H1 (cell line): Measurements from ENCODE around the gene MUS81. TPM values are rescaled to one million over a fixed set of nuclear protein-coding genes. Genes with fewer than 3 reads are reported as not detected.

Source experiments
- CHD7 ChIP-seq: fragments of 300-600 bp; sonication (generic); IDR thresholded peaks from 2 replicates; pipeline ENCODE4 v1.7.1; 2012; ENCODE audit warnings: low read length, moderate library complexity, mild to moderate bottlenecking, inconsistent platforms; ENCODE audit not compliant: insufficient replicate concordance
- CTBP2 ChIP-seq: IDR thresholded peaks from 2 replicates; pipeline ENCODE4 v1.7.0; 2011; ENCODE audit warnings: borderline replicate concordance, mild to moderate bottlenecking, moderate library complexity, mixed read lengths, low read length; ENCODE audit not compliant: insufficient read depth, insufficient read length
- EZH2 ChIP-seq: fragments of 200-600 bp; sonication (generic); IDR thresholded peaks from 2 replicates; pipeline ENCODE4 v1.7.1; 2012; ENCODE audit warnings: low read depth, mild to moderate bottlenecking, moderate library complexity, low read length, inconsistent platforms; ENCODE audit not compliant: severe bottlenecking
- HDAC2 ChIP-seq, 2 experiments: fragments of 300-600 bp in 1 of 2; sonication (generic) in 1 of 2; IDR thresholded peaks; 2 replicates each; pipeline ENCODE4 v1.6.1; 2011 to 2012; ENCODE audit warnings: low read depth in 2 of 2, low read length in 2 of 2, mild to moderate bottlenecking in 2 of 2, moderate library complexity in 2 of 2, borderline replicate concordance in 1 of 2, inconsistent platforms in 1 of 2
- KDM4A ChIP-seq: IDR thresholded peaks from one replicate; pipeline ENCODE4 v1.7.1; 2012; ENCODE audit warnings: low read depth, mild to moderate bottlenecking, moderate library complexity, low read length, inconsistent platforms; ENCODE audit not compliant: severe bottlenecking
- POLR2A ChIP-seq, 2 experiments: IDR thresholded peaks; 1 replicate in 1 of 2; 2 replicates in 1 of 2; pipeline ENCODE4 v1.6.1; 2011; ENCODE audit warnings: low read depth in 2 of 2, low read length in 2 of 2, mild to moderate bottlenecking in 2 of 2; ENCODE audit errors: control extremely low read depth in 1 of 2
- POU5F1 ChIP-seq: IDR thresholded peaks from 2 replicates; pipeline ENCODE4 v1.6.1; 2011; ENCODE audit warnings: low read depth, mild to moderate bottlenecking, low read length, moderate library complexity
- RNF2 ChIP-seq: fragments of 200-900, 300-1000 bp; sonication (generic); IDR thresholded peaks from 2 replicates; pipeline ENCODE4 v1.7.1; 2016; ENCODE audit warnings: borderline replicate concordance, low read depth, mild to moderate bottlenecking, antibody characterized with exemption, low read length; ENCODE audit not compliant: poor library complexity, severe bottlenecking; ENCODE audit errors: missing control alignments
- SAP30 ChIP-seq: fragments of 300-600 bp; sonication (generic); IDR thresholded peaks from 2 replicates; pipeline ENCODE4 v1.7.1; 2012; ENCODE audit warnings: low read length, moderate library complexity, mild to moderate bottlenecking, inconsistent platforms; ENCODE audit not compliant: insufficient read depth, insufficient replicate concordance
- YY1 ChIP-seq: IDR thresholded peaks from 2 replicates; pipeline ENCODE4 v1.6.1; 2011; ENCODE audit warnings: low read depth, mild to moderate bottlenecking, low read length
- polyA plus RNA-seq, 7 experiments: library from polyadenylated mRNA; depleted of rRNA in 3 of 7; stranded (reverse) in 5 of 7; unstranded in 2 of 7; fragments of >200 nt in 5 of 7; fragments of 200-250 nt in 2 of 7; gene quantifications; 1 replicate in 5 of 7; 2 replicates in 1 of 7; 4 replicates in 1 of 7; pipeline versions ENCODE4 v1.2.1 to v1.2.3, GENCODE V29; 2011 to 2013; ENCODE audit warnings: missing spikeins in 2 of 7, mixed read lengths in 2 of 7
- total RNA-seq: library from RNA; stranded (reverse); fragmentation: NEBNext Ultra II Directional; extraction: Animal tissue kit (Norgen Biotek cat#: 25700); gene quantifications from 2 replicates; pipeline ENCODE4 v1.2.1, GENCODE V29; 2021

The MUS81 gene
- total and polyA plus RNA-seq, 2 of the 8 experiments (the other 6 are each of a cell fraction or from before 2014, with no cell fraction given), result 30.2 to 31.5 TPM

- no peak for TF ChIP-seq CHD7
- TF ChIP-seq HDAC2 (IDR thresholded peaks at IDR 0.05; ENCODE audit: borderline replicate concordance in 1 of 2, low read depth in 2 of 2, low read length in 2 of 2), result no peak
- no peak for TF ChIP-seq EZH2
- TF ChIP-seq SAP30, result no peak
- no peak for TF ChIP-seq RNF2
- TF ChIP-seq POU5F1, result no peak
- TF ChIP-seq YY1, result no peak
- no peak for TF ChIP-seq CTBP2
- no peak for TF ChIP-seq POLR2A (IDR thresholded peaks at IDR 0.05; ENCODE audit: control extremely low read depth in 1 of 2, low read depth in 2 of 2, low read length in 2 of 2)
- TF ChIP-seq KDM4A, result no peak
Observed at GRCh38 chr11:65907878-65908277, 47.6 kb downstream of the MUS81 start (continued).
